ENCODE measurements around the gene CPEB4.

- TF ChIP-seq CTCF (IDR thresholded peaks at IDR 0.05), result no peak
- no peak for TF ChIP-seq POLR2AphosphoS5 (IDR thresholded peaks at IDR 0.05)
- no peak for TF ChIP-seq POLR2A (IDR thresholded peaks at IDR 0.05)
Observed at GRCh38 chr5:173872957-173873305, 15.2 kb upstream of the CPEB4 start.
